ENCODE results near the gene NALCN. TPM values are rescaled to one million over a fixed set of nuclear protein-coding genes. Genes with fewer than 3 reads are reported as not detected.

The NALCN gene
- total RNA-seq, 1 donor, result 11.2 TPM

GRCh38 chr13:101092985-101093384, 323.3 kb downstream of the NALCN start:
- Histone ChIP-seq H3K4me1 (ENCODE audit: insufficient read depth, low read length) (no peaks in the 10 kb centered on the region), H3K36me3 (ENCODE audit: insufficient read depth, low read length) (no peaks in the 10 kb centered on the region), H3K4me3 (ENCODE audit: insufficient read depth, low read length) (no peak overlapping the region), H3K79me2 (ENCODE audit: insufficient read depth, low read length) (no peaks in the 10 kb centered on the region), H3K4me2 (ENCODE audit: insufficient read depth, low read length) (no peak overlapping the region), H2AFZ (ENCODE audit: low read length) (no peak overlapping the region), H3K9me3 (ENCODE audit: low read depth, low read length) (no peaks in the 10 kb centered on the region), H3K27ac (ENCODE audit: low read depth, low read length) (no peak overlapping the region), H4K20me1 (ENCODE audit: insufficient read depth, low read length) (no peaks in the 10 kb centered on the region), H3K27me3 (ENCODE audit: insufficient read depth, low read length) (no peaks in the 10 kb centered on the region)
- no peak for TF ChIP-seq CTCF (IDR thresholded peaks at IDR 0.05; ENCODE audit: extremely low read depth, low read depth, low read length)
- no peak for DNase-seq (ENCODE audit: insufficient read length, low spot score, missing footprints)

- TF ChIP-seq CTCF (IDR thresholded peaks at IDR 0.05; ENCODE audit: extremely low read depth, low read depth, low read length), result no peak
- Histone ChIP-seq H4K20me1 (ENCODE audit: insufficient read depth, low read length) (no peaks in the 10 kb centered on the region), H3K36me3 (ENCODE audit: insufficient read depth, low read length) (no peaks in the 10 kb centered on the region), H3K9me3 (ENCODE audit: low read depth, low read length) (no peaks in the 10 kb centered on the region), H2AFZ (ENCODE audit: low read length) (no peak overlapping the region), H3K27me3 (ENCODE audit: insufficient read depth, low read length) (no peaks in the 10 kb centered on the region), H3K27ac (ENCODE audit: low read depth, low read length) (no peak overlapping the region), H3K4me1 (ENCODE audit: insufficient read depth, low read length) (no peaks in the 10 kb centered on the region), H3K4me3 (ENCODE audit: insufficient read depth, low read length) (no peak overlapping the region), H3K4me2 (ENCODE audit: insufficient read depth, low read length) (no peak overlapping the region), H3K79me2 (ENCODE audit: insufficient read depth, low read length) (no peaks in the 10 kb centered on the region)
- DNase-seq (ENCODE audit: insufficient read length, low spot score, missing footprints), result no peak
Observed at GRCh38 chr13:101090287-101090686, 326.0 kb downstream of the NALCN start.

GRCh38 chr13:101085551-101085950, 330.8 kb downstream of the NALCN start:
- Histone ChIP-seq H3K36me3 (ENCODE audit: insufficient read depth, low read length) (no peaks in the 10 kb centered on the region), H3K9me3 (ENCODE audit: low read depth, low read length) (no peaks in the 10 kb centered on the region), H3K27ac (ENCODE audit: low read depth, low read length) (no peak overlapping the region), H3K4me1 (ENCODE audit: insufficient read depth, low read length) (no peaks in the 10 kb centered on the region), H3K4me3 (ENCODE audit: insufficient read depth, low read length) (no peak overlapping the region), H4K20me1 (ENCODE audit: insufficient read depth, low read length) (no peaks in the 10 kb centered on the region), H3K27me3 (ENCODE audit: insufficient read depth, low read length) (no peaks in the 10 kb centered on the region), H3K4me2 (ENCODE audit: insufficient read depth, low read length) (no peak overlapping the region), H2AFZ (ENCODE audit: low read length) (no peak overlapping the region), H3K79me2 (ENCODE audit: insufficient read depth, low read length) (no peaks in the 10 kb centered on the region)
- no peak for DNase-seq (ENCODE audit: insufficient read length, low spot score, missing footprints)
- no peak for TF ChIP-seq CTCF (IDR thresholded peaks at IDR 0.05; ENCODE audit: extremely low read depth, low read depth, low read length)

- Histone ChIP-seq H3K9me3 (ENCODE audit: low read depth, low read length) (no peaks in the 10 kb centered on the region), H3K27ac (ENCODE audit: low read depth, low read length) (no peak overlapping the region), H3K36me3 (ENCODE audit: insufficient read depth, low read length) (no peaks in the 10 kb centered on the region), H3K4me2 (ENCODE audit: insufficient read depth, low read length) (no peak overlapping the region), H3K27me3 (ENCODE audit: insufficient read depth, low read length) (no peaks in the 10 kb centered on the region), H3K4me3 (ENCODE audit: insufficient read depth, low read length) (no peak overlapping the region), H3K79me2 (ENCODE audit: insufficient read depth, low read length) (no peaks in the 10 kb centered on the region), H4K20me1 (ENCODE audit: insufficient read depth, low read length) (no peaks in the 10 kb centered on the region), H2AFZ (ENCODE audit: low read length) (no peak overlapping the region), H3K4me1 (ENCODE audit: insufficient read depth, low read length) (no peaks in the 10 kb centered on the region)
- TF ChIP-seq CTCF (IDR thresholded peaks at IDR 0.05; ENCODE audit: extremely low read depth, low read depth, low read length), result no peak
- DNase-seq (ENCODE audit: insufficient read length, low spot score, missing footprints), result no peak
Observed at GRCh38 chr13:101082441-101082840, 333.9 kb downstream of the NALCN start.

Data from osteoblast (primary cell).